ENCODE results near the gene ZKSCAN2.

ZKSCAN2 gene

DNA sequence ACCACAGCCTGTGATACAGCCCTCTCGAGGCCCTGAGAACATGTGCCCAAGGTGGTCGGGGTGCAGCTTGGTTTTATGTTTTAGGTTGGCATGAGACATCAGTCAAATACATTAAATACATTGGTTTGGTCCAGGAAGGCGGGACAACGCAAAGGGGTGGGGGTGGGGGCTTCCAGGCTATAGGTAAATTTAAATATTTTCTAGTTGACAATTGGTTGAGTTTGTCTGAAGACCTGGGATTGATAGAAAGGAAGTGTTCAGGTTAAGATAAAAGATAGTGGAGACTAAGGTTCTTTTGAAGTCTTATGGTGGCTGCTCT, 1.2 kb upstream of the ZKSCAN2 start:
- peak overlapping the region; percentile 79 for H3K4me3 ChIP-seq (ENCODE audit: low read depth, low read length)
- no peaks in the 10 kb centered on the region for H3K4me1 ChIP-seq (ENCODE audit: control insufficient read depth, insufficient read depth, low read length)
- CTCF ChIA-PET, result no interaction called here
- no peaks in the 10 kb centered on the region for H3K9me3 ChIP-seq (ENCODE audit: control insufficient read depth, insufficient read depth, low read depth, low read length)
- H3K27ac ChIP-seq (ENCODE audit: extremely low read depth, low read depth, low read length), result peak overlapping the region; percentile 94; the same call in 1 of the 2 replicates
- TF ChIP-seq, protein P1, sequence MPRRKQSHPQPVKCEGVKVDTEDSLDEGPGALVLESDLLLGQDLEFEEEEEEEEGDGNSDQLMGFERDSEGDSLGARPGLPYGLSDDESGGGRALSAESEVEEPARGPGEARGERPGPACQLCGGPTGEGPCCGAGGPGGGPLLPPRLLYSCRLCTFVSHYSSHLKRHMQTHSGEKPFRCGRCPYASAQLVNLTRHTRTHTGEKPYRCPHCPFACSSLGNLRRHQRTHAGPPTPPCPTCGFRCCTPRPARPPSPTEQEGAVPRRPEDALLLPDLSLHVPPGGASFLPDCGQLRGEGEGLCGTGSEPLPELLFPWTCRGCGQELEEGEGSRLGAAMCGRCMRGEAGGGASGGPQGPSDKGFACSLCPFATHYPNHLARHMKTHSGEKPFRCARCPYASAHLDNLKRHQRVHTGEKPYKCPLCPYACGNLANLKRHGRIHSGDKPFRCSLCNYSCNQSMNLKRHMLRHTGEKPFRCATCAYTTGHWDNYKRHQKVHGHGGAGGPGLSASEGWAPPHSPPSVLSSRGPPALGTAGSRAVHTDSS (tag by site-specific recombination; IDR thresholded peaks at IDR 0.05), result no peak
- TF ChIP-seq, protein P2, sequence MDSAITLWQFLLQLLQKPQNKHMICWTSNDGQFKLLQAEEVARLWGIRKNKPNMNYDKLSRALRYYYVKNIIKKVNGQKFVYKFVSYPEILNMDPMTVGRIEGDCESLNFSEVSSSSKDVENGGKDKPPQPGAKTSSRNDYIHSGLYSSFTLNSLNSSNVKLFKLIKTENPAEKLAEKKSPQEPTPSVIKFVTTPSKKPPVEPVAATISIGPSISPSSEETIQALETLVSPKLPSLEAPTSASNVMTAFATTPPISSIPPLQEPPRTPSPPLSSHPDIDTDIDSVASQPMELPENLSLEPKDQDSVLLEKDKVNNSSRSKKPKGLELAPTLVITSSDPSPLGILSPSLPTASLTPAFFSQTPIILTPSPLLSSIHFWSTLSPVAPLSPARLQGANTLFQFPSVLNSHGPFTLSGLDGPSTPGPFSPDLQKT (IDR thresholded peaks at IDR 0.05; ENCODE audit: borderline replicate concordance, low read depth, low read length), result no peak
- TF ChIP-seq ZNF184 (tag by site-specific recombination; IDR thresholded peaks at IDR 0.05) (no peak), ZNF292 (tag by site-specific recombination; IDR thresholded peaks at IDR 0.05; ENCODE audit: borderline replicate concordance, low read depth) (no peak), YY1 (tag by site-specific recombination; IDR thresholded peaks at IDR 0.05) (no peak)
- TF ChIP-seq, protein P3, sequence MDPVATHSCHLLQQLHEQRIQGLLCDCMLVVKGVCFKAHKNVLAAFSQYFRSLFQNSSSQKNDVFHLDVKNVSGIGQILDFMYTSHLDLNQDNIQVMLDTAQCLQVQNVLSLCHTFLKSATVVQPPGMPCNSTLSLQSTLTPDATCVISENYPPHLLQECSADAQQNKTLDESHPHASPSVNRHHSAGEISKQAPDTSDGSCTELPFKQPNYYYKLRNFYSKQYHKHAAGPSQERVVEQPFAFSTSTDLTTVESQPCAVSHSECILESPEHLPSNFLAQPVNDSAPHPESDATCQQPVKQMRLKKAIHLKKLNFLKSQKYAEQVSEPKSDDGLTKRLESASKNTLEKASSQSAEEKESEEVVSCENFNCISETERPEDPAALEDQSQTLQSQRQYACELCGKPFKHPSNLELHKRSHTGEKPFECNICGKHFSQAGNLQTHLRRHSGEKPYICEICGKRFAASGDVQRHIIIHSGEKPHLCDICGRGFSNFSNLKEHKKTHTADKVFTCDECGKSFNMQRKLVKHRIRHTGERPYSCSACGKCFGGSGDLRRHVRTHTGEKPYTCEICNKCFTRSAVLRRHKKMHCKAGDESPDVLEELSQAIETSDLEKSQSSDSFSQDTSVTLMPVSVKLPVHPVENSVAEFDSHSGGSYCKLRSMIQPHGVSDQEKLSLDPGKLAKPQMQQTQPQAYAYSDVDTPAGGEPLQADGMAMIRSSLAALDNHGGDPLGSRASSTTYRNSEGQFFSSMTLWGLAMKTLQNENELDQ (tag by site-specific recombination; IDR thresholded peaks at IDR 0.05; ENCODE audit: low read depth), result no peak
- H3K36me3 ChIP-seq (ENCODE audit: control insufficient read depth in 2 of 2, insufficient read depth in 1 of 2, low read length in 2 of 2), result peaks cover 3 to 30% of the 10 kb centered on the region in 2 experiments; a peak in 2 of 3 replicates
- POLR2A ChIA-PET, result interaction anchor here (1.0 kb wide), 2 partner anchors 147 to 244 kb away, joined by 3 to 4 read pairs; partner anchors contain the start of genes ARHGAP17 and LCMT1

DNA sequence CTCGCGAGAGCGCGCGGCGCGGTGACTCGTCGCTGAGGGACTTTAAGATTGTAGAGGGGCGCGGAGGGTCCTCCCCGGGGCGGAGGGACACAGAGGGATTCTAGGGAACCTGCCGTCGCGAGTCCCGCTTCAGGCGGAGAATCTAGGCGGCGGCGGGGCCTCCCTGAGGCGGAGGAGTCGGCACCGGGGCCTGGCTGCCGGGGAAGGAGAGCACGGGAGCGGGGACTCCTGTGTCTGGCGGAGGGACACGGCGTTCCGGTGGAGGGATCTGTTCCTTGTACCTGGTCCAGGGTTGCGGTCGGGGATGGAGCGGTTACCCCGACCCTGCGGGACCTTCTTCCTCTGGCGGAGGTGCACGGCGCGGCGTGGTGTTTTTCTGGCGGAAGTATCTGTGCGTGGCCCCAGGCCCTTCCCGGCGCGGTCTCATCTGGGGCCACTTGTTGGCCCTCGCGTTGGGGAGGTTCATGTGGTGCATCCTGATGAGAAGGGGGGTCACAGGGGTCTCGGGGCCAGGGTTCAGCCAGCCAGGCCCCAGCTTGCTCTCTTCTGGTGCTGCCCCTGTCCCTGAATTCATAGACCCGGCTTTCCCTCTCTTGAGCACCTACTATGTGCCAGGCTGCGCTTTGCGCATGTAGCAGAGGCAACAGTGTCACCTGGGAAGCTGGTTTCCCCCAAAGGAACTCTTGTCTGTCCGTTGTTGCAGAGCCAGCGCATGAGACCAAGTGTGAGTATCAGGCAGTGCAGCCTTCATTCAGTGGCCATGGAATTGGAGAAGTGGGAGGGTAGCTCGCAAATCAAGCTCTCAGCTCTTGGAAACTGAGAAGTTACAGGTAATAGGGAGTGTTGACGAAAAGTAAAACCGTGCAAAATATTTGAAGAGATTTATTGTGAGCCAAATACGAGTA, 563 bp upstream of the ZKSCAN2 start:
- Histone ChIP-seq H3K4me3 (ENCODE audit: low read depth, low read length) (peak overlapping the region; percentile 79), H3K36me3 (ENCODE audit: control insufficient read depth in 2 of 2, insufficient read depth in 1 of 2, low read length in 2 of 2) (peaks cover 3 to 33% of the 10 kb centered on the region in 2 experiments; a peak in 2 of 3 replicates), H3K4me1 (ENCODE audit: control insufficient read depth, insufficient read depth, low read length) (no peaks in the 10 kb centered on the region), H3K27ac (ENCODE audit: extremely low read depth, low read depth, low read length) (peak overlapping the region; percentile 94), H3K9me3 (ENCODE audit: control insufficient read depth, insufficient read depth, low read depth, low read length) (no peaks in the 10 kb centered on the region)
- CTCF ChIA-PET, result no interaction called here
- POLR2A ChIA-PET, result interaction anchor here (1.0 kb wide), 2 partner anchors 147 to 243 kb away, joined by 3 to 4 read pairs; partner anchors contain the start of genes ARHGAP17 and LCMT1
- TF ChIP-seq, protein P4, sequence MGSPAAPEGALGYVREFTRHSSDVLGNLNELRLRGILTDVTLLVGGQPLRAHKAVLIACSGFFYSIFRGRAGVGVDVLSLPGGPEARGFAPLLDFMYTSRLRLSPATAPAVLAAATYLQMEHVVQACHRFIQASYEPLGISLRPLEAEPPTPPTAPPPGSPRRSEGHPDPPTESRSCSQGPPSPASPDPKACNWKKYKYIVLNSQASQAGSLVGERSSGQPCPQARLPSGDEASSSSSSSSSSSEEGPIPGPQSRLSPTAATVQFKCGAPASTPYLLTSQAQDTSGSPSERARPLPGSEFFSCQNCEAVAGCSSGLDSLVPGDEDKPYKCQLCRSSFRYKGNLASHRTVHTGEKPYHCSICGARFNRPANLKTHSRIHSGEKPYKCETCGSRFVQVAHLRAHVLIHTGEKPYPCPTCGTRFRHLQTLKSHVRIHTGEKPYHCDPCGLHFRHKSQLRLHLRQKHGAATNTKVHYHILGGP (tag by site-specific recombination; IDR thresholded peaks at IDR 0.05), result no peak; the same call in 1 of the 2 replicates
- TF ChIP-seq ZNF629 (tag by site-specific recombination; IDR thresholded peaks at IDR 0.05) (peak; percentile 87), ZSCAN23 (tag by site-specific recombination; IDR thresholded peaks at IDR 0.05) (peak; percentile 97), SCRT1 (tag by site-specific recombination; IDR thresholded peaks at IDR 0.05; ENCODE audit: borderline replicate concordance) (peak; percentile 98), ZNF292 (tag by site-specific recombination; IDR thresholded peaks at IDR 0.05; ENCODE audit: borderline replicate concordance, low read depth) (no peak), ZNF530 (tag by site-specific recombination; IDR thresholded peaks at IDR 0.05; ENCODE audit: low read depth) (peak; percentile 63; the same call in 1 of the 2 replicates), ZNF791 (tag by site-specific recombination; IDR thresholded peaks at IDR 0.05) (no peak), ZNF423 (tag by site-specific recombination; IDR thresholded peaks at IDR 0.05) (no peak), ZNF266 (tag by site-specific recombination; IDR thresholded peaks at IDR 0.05; ENCODE audit: low read depth) (peak; percentile 88), ZNF23 (tag by site-specific recombination; IDR thresholded peaks at IDR 0.05; ENCODE audit: borderline replicate concordance) (peak; percentile 79), ZNF366 (tag by site-specific recombination; conservative IDR thresholded peaks at IDR 0.05) (peak; percentile 60), ZSCAN16 (tag by site-specific recombination; IDR thresholded peaks at IDR 0.05) (0 out of 2 replicates have a peak, but pooled peaks have one; percentile 38), ZNF169 (tag by site-specific recombination; IDR thresholded peaks at IDR 0.05) (no peak), KLF7 (tag by site-specific recombination; IDR thresholded peaks at IDR 0.05; ENCODE audit: borderline replicate concordance) (peak; percentile 94)
- TF ChIP-seq, protein P2 (IDR thresholded peaks at IDR 0.05; ENCODE audit: borderline replicate concordance, low read depth, low read length), result no peak
- TF ChIP-seq, protein P5, sequence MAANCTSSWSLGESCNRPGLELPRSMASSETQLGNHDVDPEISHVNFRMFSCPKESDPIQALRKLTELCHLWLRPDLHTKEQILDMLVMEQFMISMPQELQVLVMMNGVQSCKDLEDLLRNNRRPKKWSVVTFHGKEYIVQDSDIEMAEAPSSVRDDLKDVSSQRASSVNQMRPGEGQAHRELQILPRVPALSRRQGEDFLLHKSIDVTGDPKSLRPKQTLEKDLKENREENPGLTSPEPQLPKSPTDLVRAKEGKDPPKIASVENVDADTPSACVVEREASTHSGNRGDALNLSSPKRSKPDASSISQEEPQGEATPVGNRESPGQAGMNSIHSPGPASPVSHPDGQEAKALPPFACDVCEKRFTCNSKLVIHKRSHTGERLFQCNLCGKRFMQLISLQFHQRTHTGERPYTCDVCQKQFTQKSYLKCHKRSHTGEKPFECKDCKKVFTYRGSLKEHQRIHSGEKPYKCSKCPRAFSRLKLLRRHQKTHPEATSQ (tag by site-specific recombination; IDR thresholded peaks at IDR 0.05), result peak; percentile 99

Data from HEK293 (cell line).